GM18861 (cell line): ENCODE data around the gene THSD8.

Source experiments
- ATAC-seq: cut with Tn5 transposase; IDR thresholded peaks from one replicate; pipeline ENCODE4 v1.9.1; 2021; ENCODE audit not compliant: unreplicated experiment

The THSD8 gene

GRCh38 chr19:12801466-12802266, at the start of gene THSD8, which contains the start of gene PRDX2:
TSS of gene THSD8 (plus strand) at chr19:12802069. CDS start at chr19:12802072, 3 bp downstream.
TSS of gene PRDX2 (minus strand) at chr19:12801800. CDS start at chr19:12801261, 539 bp downstream.
- ATAC-seq: no peak

GRCh38 chr19:12754465-12755196, 47.2 kb upstream of the THSD8 start:
- no peak for ATAC-seq

DNA sequence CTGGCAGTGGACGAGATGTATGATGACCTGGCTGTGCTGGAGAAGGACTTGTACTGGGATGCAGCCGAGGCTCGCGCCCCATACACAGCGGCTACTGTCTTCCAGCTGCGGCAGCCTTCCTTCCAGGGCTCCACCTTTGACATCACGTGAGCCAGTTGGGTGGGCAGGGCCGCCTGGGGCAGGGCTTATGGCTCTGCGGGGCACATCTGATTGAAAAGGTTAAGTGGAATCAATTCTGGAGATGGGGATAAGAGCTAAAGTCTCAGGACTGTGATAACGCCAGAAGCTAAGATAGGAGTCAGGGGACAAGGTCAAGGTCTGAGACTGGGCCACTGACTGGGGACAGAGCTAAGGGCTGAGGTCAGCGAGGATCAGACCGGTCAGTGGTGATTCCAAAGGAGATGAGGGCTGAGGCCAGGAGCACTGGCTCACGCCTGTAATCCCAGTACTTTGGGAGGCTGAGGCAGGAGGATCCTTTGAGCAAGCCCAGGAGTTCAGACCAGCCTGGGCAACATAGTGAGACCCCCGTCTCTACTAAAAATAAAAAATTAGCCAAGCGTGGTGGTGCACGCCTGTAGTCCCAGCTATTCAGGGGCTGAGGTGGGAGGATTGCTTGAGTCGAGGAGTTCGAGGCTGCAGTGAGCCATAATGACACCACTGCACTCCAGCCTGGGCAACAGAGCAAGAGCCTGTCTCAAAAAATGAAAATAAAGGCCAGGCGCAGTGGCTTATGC, 45.6 kb upstream of the THSD8 start:
- no peak for ATAC-seq

DNA sequence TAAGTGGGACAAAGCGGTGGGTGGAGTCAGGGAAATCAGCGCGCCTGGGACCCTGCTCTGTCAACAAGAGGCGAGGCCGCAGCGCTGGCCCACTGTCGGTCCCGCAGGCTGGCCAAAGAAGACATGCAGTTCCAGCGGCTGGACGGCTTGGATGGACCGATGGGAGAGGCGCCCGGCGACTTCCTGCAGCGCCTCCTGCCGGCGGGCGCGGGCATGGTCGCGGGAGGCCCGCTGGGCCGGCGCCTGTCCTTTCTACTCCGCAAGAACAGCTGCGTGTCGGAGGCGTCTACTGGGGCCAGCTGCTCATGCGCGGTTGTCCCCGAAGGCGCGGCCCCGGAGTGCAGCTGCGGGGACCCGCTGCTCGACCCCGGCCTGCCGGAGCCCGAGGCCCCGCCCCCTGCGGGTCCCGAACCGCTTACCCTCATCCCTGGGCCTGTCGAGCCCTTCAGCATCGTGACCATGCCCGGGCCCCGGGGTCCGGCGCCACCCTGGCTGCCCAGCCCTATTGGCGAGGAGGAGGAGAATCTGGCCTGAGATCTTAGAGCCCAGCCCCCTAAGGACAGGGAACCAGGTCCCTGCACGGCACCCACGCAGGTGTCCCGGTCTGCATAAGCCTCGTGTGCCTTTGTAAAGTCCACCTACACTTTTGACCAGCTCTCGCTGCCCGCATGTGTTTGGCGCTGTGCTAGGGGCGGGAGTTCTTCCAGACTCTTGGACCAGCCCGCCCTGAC, 44.2 kb upstream of the THSD8 start:
- no peak for ATAC-seq

DNA sequence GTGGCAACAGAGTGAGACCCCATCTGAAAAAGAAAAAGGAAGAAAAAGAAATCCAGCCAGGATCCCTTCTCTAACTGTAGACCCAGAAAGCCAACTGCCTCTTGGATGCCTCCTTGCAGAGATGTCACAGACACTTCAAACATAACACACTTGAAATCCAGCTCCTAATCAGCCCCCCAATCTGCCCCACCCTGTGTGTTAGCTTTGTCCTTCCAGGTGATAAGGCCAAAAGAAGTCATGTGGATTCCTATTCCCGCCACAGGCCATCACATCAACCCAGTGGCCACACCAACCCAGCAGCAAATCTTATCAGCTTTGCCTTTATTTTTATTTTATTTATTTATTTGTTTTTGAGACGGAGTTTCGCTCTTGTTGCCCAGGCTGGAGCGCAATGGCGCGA, 42.2 kb upstream of the THSD8 start:
- no peak for ATAC-seq

- no peak for ATAC-seq
Measured at GRCh38 chr19:12763100-12763499, 38.8 kb upstream of the THSD8 start.

GRCh38 chr19:12764698-12765097, 37.2 kb upstream of the THSD8 start:
- ATAC-seq: no peak

- no peak for ATAC-seq
Measured at GRCh38 chr19:12766051-12766521, 35.8 kb upstream of the THSD8 start.

- no peak for ATAC-seq
Measured at GRCh38 chr19:12767150-12767549, 34.7 kb upstream of the THSD8 start.

- ATAC-seq: no peak
Measured at GRCh38 chr19:12767666-12768065, 34.2 kb upstream of the THSD8 start.

DNA sequence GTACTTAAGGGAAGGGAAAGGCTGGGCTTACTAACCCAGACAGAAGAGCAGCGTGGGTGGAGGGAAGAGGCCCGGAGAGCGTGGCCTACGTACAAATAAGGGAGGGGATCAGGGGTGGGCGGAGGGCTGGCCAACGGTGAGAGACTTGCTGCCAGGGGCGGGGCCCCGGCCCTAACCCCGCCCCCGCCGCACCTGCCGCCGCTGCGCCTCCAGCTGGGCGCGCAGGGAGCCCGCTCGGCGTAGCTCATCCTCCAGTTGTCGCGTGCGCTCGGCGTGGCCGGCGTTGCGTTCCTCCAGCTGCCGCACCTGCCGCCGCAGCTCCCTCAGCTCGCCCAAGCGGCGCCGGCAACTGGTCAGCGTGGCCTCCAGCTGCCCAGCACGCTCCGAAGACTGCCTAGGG, 32.2 kb upstream of the THSD8 start:
- ATAC-seq: no peak

GRCh38 chr19:12770922-12771321, 30.9 kb upstream of the THSD8 start:
- ATAC-seq: no peak

- ATAC-seq: no peak
Measured at GRCh38 chr19:12772323-12772722, 29.5 kb upstream of the THSD8 start.

DNA sequence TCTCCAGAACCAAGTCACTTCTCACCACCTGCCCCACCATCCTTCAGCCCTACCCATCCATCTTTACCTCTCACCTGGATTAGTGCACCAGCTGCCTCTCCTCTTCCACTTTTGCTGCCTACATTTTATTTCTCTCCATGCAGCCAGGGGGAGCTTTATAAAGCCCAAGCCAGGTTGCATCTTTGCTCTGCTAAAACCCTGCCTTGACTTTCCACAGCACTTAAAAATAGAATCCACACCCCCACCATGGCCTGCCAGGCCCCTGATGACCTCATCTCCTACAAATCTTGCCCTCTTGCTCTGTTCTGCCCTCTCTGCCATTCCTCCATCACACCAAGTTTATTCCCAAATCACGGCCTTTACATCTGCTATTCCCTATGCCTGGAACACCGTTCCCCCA, 28.3 kb upstream of the THSD8 start:
- ATAC-seq: no peak

GRCh38 chr19:12774588-12775555, 27.0 kb upstream of the THSD8 start, which contains the start of gene HOOK2:
TSS of gene HOOK2 (minus strand) at chr19:12775552. CDS start at chr19:12775449, 103 bp downstream.
- no peak for ATAC-seq

- ATAC-seq: no peak
Measured at GRCh38 chr19:12777217-12778016, 24.5 kb upstream of the THSD8 start.

GRCh38 chr19:12778017-12778904, 23.6 kb upstream of the THSD8 start:
- no peak for ATAC-seq

GRCh38 chr19:12778905-12779161, 23.0 kb upstream of the THSD8 start:
- no peak for ATAC-seq
